Choroid plexus epithelial cell (primary cell): ENCODE results near the gene OR6Q1.

Experiments
- DNase-seq: peaks from one replicate; pipeline ENCODE4 v3.0.0-alpha.2; 2010; ENCODE audit warnings: low read depth
- H3K4me3 ChIP-seq: 2 replicates; pipeline ENCODE4 v1.5.1; 2011; ENCODE audit warnings: low read depth, mild to moderate bottlenecking, control low read depth, low read length, moderate library complexity
- TF ChIP-seq, protein P1 (sequence below): conservative IDR thresholded peaks from 2 replicates; pipeline ENCODE4 v1.5.1; 2011; ENCODE audit warnings: low read depth, mild to moderate bottlenecking, control low read depth, inconsistent platforms, low read length, moderate library complexity

OR6Q1 gene

DNA sequence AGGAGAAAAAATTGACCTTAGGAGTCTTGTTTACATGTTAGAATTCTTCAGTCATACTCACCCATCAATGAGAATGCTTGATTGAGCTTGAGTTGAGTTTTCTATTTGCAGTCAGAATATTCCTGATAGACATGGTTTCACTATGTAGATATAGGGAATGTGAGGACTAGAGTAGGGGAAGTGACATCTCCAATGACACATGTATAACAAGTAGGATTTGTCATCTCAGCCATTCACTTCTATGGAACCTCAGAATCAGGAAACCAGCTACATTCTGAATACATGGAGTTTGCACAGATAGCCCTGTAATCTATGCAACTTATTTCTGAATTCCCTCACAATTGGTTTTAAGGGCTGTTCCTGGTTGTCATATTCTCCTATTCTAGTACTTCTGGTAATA lies 27.2 kb upstream of the OR6Q1 start:
- TF ChIP-seq, protein P1, sequence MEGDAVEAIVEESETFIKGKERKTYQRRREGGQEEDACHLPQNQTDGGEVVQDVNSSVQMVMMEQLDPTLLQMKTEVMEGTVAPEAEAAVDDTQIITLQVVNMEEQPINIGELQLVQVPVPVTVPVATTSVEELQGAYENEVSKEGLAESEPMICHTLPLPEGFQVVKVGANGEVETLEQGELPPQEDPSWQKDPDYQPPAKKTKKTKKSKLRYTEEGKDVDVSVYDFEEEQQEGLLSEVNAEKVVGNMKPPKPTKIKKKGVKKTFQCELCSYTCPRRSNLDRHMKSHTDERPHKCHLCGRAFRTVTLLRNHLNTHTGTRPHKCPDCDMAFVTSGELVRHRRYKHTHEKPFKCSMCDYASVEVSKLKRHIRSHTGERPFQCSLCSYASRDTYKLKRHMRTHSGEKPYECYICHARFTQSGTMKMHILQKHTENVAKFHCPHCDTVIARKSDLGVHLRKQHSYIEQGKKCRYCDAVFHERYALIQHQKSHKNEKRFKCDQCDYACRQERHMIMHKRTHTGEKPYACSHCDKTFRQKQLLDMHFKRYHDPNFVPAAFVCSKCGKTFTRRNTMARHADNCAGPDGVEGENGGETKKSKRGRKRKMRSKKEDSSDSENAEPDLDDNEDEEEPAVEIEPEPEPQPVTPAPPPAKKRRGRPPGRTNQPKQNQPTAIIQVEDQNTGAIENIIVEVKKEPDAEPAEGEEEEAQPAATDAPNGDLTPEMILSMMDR: no peak
- no peak overlapping the region for H3K4me3 ChIP-seq
- no peak for DNase-seq

DNA sequence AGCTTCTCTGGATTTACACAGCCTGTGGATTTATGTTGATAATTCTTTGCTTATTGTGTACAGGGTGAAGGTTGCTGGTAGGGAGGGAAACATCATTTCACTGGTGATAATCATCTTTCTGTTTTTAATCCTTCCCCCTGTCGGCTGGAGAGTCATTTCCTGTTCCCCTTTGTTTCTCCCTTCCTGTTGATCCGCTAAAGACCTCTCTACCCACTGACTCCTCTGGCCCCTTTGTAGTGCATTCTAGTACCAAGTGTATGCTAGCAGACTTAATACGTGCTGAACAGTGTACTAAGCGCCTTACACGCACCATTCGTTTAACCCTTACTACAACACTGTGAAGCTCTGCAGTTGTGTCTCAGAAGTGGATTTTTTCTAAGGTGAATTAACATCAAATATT lies 26.1 kb upstream of the OR6Q1 start:
- H3K4me3 ChIP-seq: no peak overlapping the region
- no peak for DNase-seq
- TF ChIP-seq, protein P1: no peak

DNA sequence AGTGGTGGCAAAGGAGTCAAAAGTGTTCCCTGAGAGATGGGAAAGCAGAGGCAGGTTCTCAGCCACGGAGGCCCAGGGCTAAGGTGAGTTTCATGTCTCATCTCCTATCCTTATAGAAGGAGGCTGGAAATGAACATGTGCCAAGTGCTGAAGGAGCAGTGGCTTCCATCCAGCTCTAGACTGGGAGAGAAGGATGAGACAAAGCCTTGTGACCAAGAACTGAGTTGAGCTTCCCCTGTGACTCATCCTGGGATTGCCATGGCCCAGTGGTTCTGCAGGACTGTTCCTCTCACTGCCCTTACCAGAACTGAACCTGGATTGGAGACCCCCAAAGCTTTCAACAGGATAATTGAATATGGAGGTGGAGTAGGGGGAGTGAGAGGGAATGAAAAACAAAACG lies 23.8 kb upstream of the OR6Q1 start:
- H3K4me3 ChIP-seq: no peak overlapping the region
- TF ChIP-seq, protein P1: no peak
- DNase-seq: peak; percentile 3

DNA sequence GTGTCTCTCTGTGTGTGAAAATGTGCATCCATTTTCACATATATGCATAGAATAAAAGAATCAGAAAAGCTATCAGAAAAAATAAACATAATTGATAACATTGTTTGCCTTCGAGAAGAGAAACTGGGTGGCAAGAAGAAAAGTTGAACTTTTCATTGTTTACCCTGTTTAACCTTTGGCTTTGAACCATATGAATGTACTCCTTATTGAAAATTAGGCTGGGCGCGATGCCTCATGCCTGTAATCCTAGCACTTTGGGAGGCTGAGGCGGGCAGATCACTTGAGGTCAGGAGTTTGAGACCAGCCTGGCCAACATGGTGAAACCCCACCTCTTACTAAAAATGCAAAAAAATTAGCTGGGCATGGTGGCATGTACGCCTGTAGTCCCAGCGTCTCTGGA lies 19.0 kb upstream of the OR6Q1 start:
- DNase-seq: no peak
- TF ChIP-seq, protein P1: no peak
- H3K4me3 ChIP-seq: no peak overlapping the region

DNA sequence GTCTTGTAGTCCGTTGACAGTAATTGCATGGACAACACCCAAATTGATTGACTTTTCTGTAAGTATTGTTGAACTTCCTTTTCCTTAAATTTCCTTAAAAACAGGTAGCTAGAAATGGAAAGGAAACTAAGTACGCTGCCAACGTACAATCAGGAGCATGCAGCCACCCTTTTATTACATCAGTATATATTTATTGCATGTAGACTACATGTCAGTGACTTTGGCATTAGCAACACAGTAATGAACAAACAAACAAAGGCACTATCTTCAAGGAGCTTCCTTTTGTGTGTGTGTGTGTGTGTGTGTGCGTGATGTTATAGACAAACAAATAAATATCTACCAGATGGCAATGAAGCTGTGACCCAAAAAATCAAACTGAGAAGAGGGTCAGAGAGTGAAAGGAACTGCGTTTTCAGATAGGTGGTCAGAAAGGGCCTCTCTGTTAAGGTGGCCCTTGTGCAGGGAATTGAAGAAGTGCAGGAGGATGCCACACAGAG lies 7.3 kb upstream of the OR6Q1 start, which contains the start of gene OR9Q1:
OR9Q1 (plus strand) TSS at position 447 of the 497 bp plus-strand sequence. CDS start 155,564 bp downstream, outside the sequence.
- no peak within 1 kb of the TSS for H3K4me3 ChIP-seq
- no peak for DNase-seq
- TF ChIP-seq, protein P1: no peak

DNA sequence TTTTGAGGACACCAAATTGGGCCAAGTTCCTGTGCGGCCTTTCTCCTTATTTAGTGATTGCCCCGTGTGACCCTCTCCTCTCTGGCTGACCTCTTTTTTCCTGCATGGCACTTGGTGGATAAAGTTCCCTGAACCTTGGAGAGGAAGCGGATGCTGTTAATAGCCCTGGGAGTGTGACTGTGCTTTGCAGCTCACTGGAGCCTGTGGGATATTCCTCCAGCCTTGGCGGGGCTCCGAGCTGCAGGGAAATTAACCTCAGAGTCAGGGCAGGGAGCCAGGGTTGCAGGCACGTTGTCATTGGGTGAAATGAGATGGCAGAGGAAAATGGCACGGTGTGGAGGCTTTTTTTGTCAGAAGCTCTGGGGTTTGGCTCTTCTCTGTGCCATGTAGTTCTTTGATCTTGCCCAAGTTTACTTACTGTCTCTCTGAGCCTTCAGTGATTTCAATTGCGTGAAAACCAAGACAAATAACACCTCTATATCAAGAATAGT lies 6.1 kb upstream of the OR6Q1 start:
- no peak for DNase-seq
- TF ChIP-seq, protein P1: no peak

DNA sequence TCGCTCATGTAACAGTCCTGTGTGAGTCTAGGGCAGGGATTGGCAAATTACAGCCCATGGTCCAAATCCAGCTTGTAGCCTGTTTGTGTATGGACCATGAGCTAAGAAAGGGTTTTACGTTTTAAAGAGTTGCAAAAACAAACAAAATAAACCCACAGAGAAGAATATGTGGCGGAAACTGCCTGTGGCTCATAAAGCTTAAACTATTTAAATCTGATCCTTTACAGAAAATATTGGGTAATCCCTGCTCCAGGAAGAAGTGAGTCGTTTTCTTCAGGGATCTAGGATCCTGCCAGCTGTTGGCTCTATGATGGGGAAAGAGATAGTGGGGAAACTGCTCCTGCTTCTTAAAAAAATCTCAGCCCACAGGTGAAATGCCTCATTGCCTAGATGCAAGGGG lies 3.4 kb upstream of the OR6Q1 start:
- TF ChIP-seq, protein P1: no peak
- H3K4me3 ChIP-seq: no peak overlapping the region
- DNase-seq: no peak

More for the DNA sequence above, 6.1 kb upstream of the OR6Q1 start:
- no peak overlapping the region for H3K4me3 ChIP-seq
